GM12878 (cell line): Measurements from ENCODE around the gene POU5F2. TPM values are rescaled to one million over a fixed set of nuclear protein-coding genes. Genes with fewer than 3 reads are reported as not detected.

Experiments
- CHD2 ChIP-seq: IDR thresholded peaks from 2 replicates; pipeline ENCODE4 v1.6.1; 2011; ENCODE audit warnings: low read depth, low read length, improper control_type of control experiment, borderline replicate concordance
- ESRRA ChIP-seq: IDR thresholded peaks from 2 replicates; pipeline ENCODE4 v1.6.1; 2012; ENCODE audit warnings: mild to moderate bottlenecking, low read length, improper control_type of control experiment
- FOXM1 ChIP-seq: IDR thresholded peaks from 2 replicates; pipeline ENCODE4 v1.6.1; 2012; ENCODE audit warnings: low read depth, mild to moderate bottlenecking, inconsistent platforms, low read length, moderate library complexity
- HDGF ChIP-seq: fragments of 450-650 bp; IDR thresholded peaks from 2 replicates; pipeline ENCODE4 v1.6.1; 2016; ENCODE audit warnings: antibody characterized with exemption
- LARP7 ChIP-seq: fragments of 450-650 bp; IDR thresholded peaks from 2 replicates; pipeline ENCODE4 v1.6.1; 2017; ENCODE audit warnings: mild to moderate bottlenecking
- PAX5 ChIP-seq: IDR thresholded peaks from 2 replicates; pipeline ENCODE4 v1.6.1; 2011; ENCODE audit warnings: low read depth, low read length, borderline replicate concordance
- PML ChIP-seq: IDR thresholded peaks from 2 replicates; pipeline ENCODE4 v1.6.1; 2012; ENCODE audit warnings: low read length, inconsistent platforms
- RFX5 ChIP-seq: IDR thresholded peaks from 2 replicates; pipeline ENCODE4 v1.6.1; 2011; ENCODE audit warnings: low read depth, low read length, improper control_type of control experiment
- SREBF2 ChIP-seq: IDR thresholded peaks from 2 replicates; pipeline ENCODE4 v1.6.1; 2012; ENCODE audit warnings: mild to moderate bottlenecking, low read length
- polyA plus RNA-seq, 11 experiments: library from polyadenylated mRNA; depleted of rRNA in 4 of 11; unstranded in 6 of 11; stranded (reverse) in 5 of 11; fragments of >200 nt; fragmentation: Nextera tagmentation in 4 of 11; fragmentation: Illumina TruSeq in 1 of 11; extraction: Ambion mirVana in 4 of 11; extraction: Trizol in 1 of 11; gene quantifications; 1 replicate in 1 of 11; 2 replicates in 10 of 11; pipeline versions ENCODE4 v1.2.1 to v1.2.3, GENCODE V29; 2011 to 2016; ENCODE audit warnings: inconsistent platforms in 2 of 11, missing spikeins in 2 of 11, low read depth in 1 of 11
- total RNA-seq, 4 experiments: library from RNA; depleted of rRNA in 3 of 4; stranded (reverse); fragments of >200 nt in 3 of 4; fragmentation: Illumina TruSeq in 1 of 4; extraction: Trizol in 1 of 4; gene quantifications; 2 replicates each; pipeline versions ENCODE4 v1.2.1 to v1.2.3, GENCODE V29; 2013 to 2021
- TF ChIP-seq, protein P1 (sequence below): IDR thresholded peaks from 2 replicates; pipeline ENCODE4 v1.6.1; 2011; ENCODE audit warnings: borderline replicate concordance, low read depth, mild to moderate bottlenecking, moderate library complexity, mixed read lengths, low read length; ENCODE audit not compliant: insufficient read depth; ENCODE audit errors: extremely low read length
- TF ChIP-seq, protein P2 (sequence below): fragments of 450-650 bp; IDR thresholded peaks from 2 replicates; pipeline ENCODE4 v1.6.1; 2018; ENCODE audit warnings: borderline replicate concordance, mild to moderate bottlenecking; ENCODE audit not compliant: partially characterized antibody
- TF ChIP-seq, protein P3 (sequence below): fragments of 450-650 bp; IDR thresholded peaks from 2 replicates; pipeline ENCODE4 v1.6.1; 2017; ENCODE audit warnings: antibody characterized with exemption, mild to moderate bottlenecking, moderate library complexity

POU5F2 gene
- total and polyA plus RNA-seq, 10 of the 15 experiments (the other 5 are each of a cell fraction or from before 2014, with no cell fraction given) = under 0.01 to 1.4 (median 0.28) TPM

DNA sequence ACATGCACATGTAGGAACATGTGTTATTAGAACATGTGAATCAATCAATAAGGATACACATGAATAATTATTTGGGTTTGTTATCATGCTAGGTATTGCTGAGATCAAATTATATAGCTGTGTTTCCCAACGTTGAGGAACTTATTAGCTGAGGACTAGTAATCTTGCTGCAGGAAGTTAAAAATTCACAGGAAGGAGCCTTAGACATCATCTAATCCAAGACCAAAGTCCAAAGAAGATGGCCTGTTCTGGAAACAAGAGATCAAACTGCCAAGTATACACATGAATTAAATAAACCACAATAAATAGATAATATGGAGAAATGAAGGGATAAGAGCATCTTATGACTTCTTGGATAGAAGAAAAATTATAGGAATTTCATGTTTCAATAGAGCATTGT, 19.9 kb downstream of the POU5F2 start (continued):
- TF ChIP-seq, protein P1, sequence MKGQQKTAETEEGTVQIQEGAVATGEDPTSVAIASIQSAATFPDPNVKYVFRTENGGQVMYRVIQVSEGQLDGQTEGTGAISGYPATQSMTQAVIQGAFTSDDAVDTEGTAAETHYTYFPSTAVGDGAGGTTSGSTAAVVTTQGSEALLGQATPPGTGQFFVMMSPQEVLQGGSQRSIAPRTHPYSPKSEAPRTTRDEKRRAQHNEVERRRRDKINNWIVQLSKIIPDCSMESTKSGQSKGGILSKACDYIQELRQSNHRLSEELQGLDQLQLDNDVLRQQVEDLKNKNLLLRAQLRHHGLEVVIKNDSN = no peak
- TF ChIP-seq ESRRA = no peak
- TF ChIP-seq, protein P2, sequence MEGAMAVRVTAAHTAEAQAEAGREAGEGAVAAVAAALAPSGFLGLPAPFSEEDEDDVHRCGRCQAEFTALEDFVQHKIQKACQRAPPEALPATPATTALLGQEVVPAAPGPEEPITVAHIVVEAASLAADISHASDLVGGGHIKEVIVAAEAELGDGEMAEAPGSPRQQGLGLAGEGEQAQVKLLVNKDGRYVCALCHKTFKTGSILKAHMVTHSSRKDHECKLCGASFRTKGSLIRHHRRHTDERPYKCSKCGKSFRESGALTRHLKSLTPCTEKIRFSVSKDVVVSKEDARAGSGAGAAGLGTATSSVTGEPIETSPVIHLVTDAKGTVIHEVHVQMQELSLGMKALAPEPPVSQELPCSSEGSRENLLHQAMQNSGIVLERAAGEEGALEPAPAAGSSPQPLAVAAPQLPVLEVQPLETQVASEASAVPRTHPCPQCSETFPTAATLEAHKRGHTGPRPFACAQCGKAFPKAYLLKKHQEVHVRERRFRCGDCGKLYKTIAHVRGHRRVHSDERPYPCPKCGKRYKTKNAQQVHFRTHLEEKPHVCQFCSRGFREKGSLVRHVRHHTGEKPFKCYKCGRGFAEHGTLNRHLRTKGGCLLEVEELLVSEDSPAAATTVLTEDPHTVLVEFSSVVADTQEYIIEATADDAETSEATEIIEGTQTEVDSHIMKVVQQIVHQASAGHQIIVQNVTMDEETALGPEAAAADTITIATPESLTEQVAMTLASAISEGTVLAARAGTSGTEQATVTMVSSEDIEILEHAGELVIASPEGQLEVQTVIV = no peak
- TF ChIP-seq LARP7 = no peak
- TF ChIP-seq PAX5 = no peak
- TF ChIP-seq, protein P3, sequence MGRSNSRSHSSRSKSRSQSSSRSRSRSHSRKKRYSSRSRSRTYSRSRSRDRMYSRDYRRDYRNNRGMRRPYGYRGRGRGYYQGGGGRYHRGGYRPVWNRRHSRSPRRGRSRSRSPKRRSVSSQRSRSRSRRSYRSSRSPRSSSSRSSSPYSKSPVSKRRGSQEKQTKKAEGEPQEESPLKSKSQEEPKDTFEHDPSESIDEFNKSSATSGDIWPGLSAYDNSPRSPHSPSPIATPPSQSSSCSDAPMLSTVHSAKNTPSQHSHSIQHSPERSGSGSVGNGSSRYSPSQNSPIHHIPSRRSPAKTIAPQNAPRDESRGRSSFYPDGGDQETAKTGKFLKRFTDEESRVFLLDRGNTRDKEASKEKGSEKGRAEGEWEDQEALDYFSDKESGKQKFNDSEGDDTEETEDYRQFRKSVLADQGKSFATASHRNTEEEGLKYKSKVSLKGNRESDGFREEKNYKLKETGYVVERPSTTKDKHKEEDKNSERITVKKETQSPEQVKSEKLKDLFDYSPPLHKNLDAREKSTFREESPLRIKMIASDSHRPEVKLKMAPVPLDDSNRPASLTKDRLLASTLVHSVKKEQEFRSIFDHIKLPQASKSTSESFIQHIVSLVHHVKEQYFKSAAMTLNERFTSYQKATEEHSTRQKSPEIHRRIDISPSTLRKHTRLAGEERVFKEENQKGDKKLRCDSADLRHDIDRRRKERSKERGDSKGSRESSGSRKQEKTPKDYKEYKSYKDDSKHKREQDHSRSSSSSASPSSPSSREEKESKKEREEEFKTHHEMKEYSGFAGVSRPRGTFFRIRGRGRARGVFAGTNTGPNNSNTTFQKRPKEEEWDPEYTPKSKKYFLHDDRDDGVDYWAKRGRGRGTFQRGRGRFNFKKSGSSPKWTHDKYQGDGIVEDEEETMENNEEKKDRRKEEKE = no peak
- TF ChIP-seq FOXM1 = no peak
- TF ChIP-seq HDGF = no peak
- no peak for TF ChIP-seq SREBF2
- no peak for TF ChIP-seq CHD2
- no peak for TF ChIP-seq RFX5
- no peak for TF ChIP-seq PML
- TF ChIP-seq, all 136 proteins: peak for 0
